Measurements from ENCODE around the gene CGNL1.

The CGNL1 gene

DNA sequence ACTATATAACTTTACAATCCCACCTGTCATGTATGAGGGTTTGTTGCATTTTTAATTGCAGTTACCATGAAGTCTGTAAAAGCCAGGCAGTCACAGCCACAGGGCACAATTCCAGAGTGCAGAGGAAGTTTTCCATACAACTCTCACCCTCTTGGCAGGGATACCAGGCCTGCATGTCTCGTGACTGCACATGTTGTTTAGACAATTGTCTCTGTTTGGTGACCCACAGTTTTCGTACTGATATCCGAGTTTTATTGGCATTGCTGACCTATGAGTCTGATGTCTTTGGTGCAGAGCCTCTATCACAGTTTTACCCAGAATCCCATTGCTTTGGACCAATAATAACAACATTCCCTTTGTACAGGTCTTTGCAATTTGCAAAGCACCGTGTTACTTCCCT lies 190.5 kb downstream of the CGNL1 start:
- Histone ChIP-seq H3K4me1 (peaks cover 47% of the 10 kb centered on the region), H3K9me3 (no peaks in the 10 kb centered on the region), H3K27ac (no peak overlapping the region), H3K4me2 (no peak overlapping the region), H3K36me3 (no peaks in the 10 kb centered on the region), H3K27me3 (no peaks in the 10 kb centered on the region), H4K20me1 (no peaks in the 10 kb centered on the region), H3K9ac (no peak overlapping the region), H3K4me3 (no peak overlapping the region)
- TF ChIP-seq Cebpa-rat (IDR thresholded peaks at IDR 0.05) = no peak

DNA sequence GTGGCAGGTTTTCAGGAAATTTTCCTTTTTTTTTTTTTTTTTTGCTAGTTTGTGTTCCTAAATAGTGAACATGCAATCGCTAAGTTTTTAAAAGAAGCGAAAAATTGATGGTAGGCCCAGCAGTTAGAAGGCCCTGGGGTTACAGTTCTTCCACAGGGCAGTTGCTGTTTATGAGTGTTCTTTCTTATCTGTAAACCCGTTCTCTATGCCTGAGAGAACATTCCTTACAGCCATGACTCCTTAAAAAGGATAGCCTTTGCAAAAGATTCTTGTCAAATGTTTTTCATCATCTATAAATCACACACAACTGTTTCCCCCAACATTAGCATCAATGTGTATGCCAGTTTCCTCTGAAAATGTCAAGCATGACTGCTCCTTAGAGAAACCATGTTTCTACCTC lies 191.6 kb downstream of the CGNL1 start:
- no peak for TF ChIP-seq Cebpa-rat (IDR thresholded peaks at IDR 0.05)
- Histone ChIP-seq H3K4me2 (peak overlapping the region; percentile 45), H3K9ac (no peak overlapping the region), H3K36me3 (no peaks in the 10 kb centered on the region), H3K9me3 (no peaks in the 10 kb centered on the region), H3K27ac (no peak overlapping the region), H3K4me3 (no peak overlapping the region), H4K20me1 (no peaks in the 10 kb centered on the region), H3K27me3 (no peaks in the 10 kb centered on the region), H3K4me1 (peaks cover 36% of the 10 kb centered on the region)

DNA sequence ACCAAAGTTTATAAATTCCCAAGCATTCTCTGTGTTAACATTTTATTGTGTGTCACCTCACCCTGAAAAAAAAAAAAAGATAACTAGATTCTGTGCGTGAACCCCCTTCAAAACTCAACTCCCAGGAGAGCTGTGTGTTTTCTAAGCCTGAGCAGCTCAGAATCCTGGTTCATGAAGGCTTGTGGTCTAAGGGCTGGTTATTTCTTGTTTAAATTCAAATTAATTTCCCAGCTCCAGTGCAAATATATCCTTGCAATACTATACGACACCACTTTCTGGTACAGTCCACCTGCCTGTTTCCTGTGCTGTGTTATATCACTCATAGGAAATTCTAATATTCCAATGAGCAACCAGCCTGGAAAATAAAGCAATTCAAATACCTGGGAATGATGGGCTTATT lies 192.0 kb downstream of the CGNL1 start:
- no peak for TF ChIP-seq Cebpa-rat (IDR thresholded peaks at IDR 0.05)
- H4K20me1 ChIP-seq = no peaks in the 10 kb centered on the region
- H3K4me2 ChIP-seq = peak overlapping the region; percentile 45
- no peak overlapping the region for H3K4me3 ChIP-seq
- no peak overlapping the region for H3K9ac ChIP-seq
- peaks cover 32% of the 10 kb centered on the region for H3K4me1 ChIP-seq
- H3K27me3 ChIP-seq = no peaks in the 10 kb centered on the region
- no peaks in the 10 kb centered on the region for H3K9me3 ChIP-seq
- no peak overlapping the region for H3K27ac ChIP-seq
- no peaks in the 10 kb centered on the region for H3K36me3 ChIP-seq

DNA sequence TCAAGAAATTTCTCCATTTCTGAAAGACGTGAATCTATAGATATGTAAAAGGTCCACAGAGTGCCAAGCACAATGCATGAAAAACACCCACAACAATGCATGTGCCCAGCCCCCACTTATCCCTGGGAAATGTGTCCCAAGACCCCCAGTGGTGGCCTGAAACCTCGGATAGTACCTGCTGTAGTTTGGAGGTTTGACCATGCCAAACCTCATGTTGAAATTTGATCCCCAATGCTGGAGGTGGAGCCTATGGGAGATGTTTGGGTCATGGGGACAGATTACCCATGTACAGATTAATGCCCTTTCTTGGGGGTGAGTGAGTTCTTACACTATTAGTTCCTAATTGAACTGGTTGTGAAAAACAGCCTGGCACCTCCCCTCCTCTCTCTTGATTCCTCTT lies 194.0 kb downstream of the CGNL1 start:
- no peaks in the 10 kb centered on the region for H3K36me3 ChIP-seq
- H3K9ac ChIP-seq = no peak overlapping the region
- no peaks in the 10 kb centered on the region for H4K20me1 ChIP-seq
- peaks cover 22% of the 10 kb centered on the region for H3K4me1 ChIP-seq
- no peaks in the 10 kb centered on the region for H3K9me3 ChIP-seq
- H3K4me3 ChIP-seq = no peak overlapping the region
- no peak overlapping the region for H3K4me2 ChIP-seq
- no peaks in the 10 kb centered on the region for H3K27me3 ChIP-seq
- TF ChIP-seq Cebpa-rat (IDR thresholded peaks at IDR 0.05) = no peak
- H3K27ac ChIP-seq = no peak overlapping the region

DNA sequence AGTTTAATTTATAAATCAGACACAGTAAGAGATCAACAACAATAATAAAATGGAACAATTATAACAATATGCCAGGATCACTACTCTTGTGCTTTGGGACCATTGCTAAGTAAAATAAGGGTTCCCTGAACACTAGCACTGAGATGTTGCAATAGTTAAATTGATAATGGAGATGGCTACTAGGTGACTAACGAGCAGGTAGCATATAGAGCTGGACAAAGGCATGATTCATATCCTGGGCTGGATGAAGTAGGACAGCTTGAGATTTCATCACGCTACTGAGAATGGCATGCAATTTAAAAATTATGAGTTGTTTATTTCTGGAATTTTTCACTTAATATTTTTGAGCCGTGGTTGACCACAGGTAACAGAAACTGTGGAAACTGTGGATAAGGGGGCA lies 194.7 kb downstream of the CGNL1 start:
- Histone ChIP-seq H3K9ac (no peak overlapping the region), H3K4me3 (no peak overlapping the region), H3K4me1 (peaks cover 18% of the 10 kb centered on the region), H3K27me3 (no peaks in the 10 kb centered on the region), H3K36me3 (no peaks in the 10 kb centered on the region), H3K27ac (no peak overlapping the region), H3K9me3 (no peaks in the 10 kb centered on the region), H3K4me2 (no peak overlapping the region), H4K20me1 (no peaks in the 10 kb centered on the region)
- no peak for TF ChIP-seq Cebpa-rat (IDR thresholded peaks at IDR 0.05)

DNA sequence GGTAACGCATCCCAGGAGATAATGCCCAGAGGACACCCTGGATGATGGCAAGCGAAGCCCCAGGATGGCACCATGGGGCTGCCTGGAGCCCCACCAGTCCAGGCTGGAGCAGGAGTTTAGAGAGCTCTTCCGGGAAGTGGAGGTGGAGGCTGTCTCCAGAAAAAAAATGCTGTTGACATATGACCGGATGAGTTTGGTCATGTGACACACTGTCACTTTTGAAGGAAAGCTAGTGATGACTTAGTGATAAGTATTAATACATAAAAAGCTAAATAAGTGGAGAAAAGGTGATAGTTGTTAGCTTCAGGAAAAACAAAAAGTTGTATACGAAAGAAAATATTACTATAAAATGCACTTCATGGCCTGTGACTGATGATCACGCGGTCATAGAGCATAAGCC lies 195.4 kb downstream of the CGNL1 start:
- no peak overlapping the region for H3K9ac ChIP-seq
- no peak overlapping the region for H3K4me2 ChIP-seq
- TF ChIP-seq Cebpa-rat (IDR thresholded peaks at IDR 0.05) = no peak
- H3K4me3 ChIP-seq = no peak overlapping the region
- H4K20me1 ChIP-seq = no peaks in the 10 kb centered on the region
- no peaks in the 10 kb centered on the region for H3K9me3 ChIP-seq
- peaks cover 18% of the 10 kb centered on the region for H3K4me1 ChIP-seq
- H3K36me3 ChIP-seq = no peaks in the 10 kb centered on the region
- no peaks in the 10 kb centered on the region for H3K27me3 ChIP-seq
- no peak overlapping the region for H3K27ac ChIP-seq

DNA sequence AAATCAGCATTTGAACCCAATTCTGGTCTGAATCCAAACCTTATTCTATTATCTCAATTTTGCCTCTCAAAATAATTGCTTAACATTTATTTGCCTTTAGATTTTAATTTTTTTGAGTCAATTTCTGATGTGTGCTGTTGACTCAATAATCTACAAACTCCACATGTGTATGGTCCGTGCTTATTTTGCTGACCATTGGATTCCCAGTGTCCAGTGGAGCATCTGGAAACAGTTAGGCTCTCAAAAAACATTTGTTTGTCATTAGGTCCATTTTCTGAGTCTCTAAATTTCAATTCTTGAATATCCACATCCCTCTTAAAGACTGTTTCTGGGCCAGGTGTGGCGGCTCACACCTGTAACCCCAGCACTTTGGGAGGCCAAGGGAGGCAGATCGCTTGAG lies 196.2 kb downstream of the CGNL1 start:
- H4K20me1 ChIP-seq = no peaks in the 10 kb centered on the region
- no peak overlapping the region for H3K9ac ChIP-seq
- H3K4me1 ChIP-seq = peaks cover 12% of the 10 kb centered on the region
- no peak for TF ChIP-seq Cebpa-rat (IDR thresholded peaks at IDR 0.05)
- no peaks in the 10 kb centered on the region for H3K36me3 ChIP-seq
- H3K9me3 ChIP-seq = no peaks in the 10 kb centered on the region
- H3K4me3 ChIP-seq = no peak overlapping the region
- no peak overlapping the region for H3K27ac ChIP-seq
- no peak overlapping the region for H3K4me2 ChIP-seq
- H3K27me3 ChIP-seq = no peaks in the 10 kb centered on the region

DNA sequence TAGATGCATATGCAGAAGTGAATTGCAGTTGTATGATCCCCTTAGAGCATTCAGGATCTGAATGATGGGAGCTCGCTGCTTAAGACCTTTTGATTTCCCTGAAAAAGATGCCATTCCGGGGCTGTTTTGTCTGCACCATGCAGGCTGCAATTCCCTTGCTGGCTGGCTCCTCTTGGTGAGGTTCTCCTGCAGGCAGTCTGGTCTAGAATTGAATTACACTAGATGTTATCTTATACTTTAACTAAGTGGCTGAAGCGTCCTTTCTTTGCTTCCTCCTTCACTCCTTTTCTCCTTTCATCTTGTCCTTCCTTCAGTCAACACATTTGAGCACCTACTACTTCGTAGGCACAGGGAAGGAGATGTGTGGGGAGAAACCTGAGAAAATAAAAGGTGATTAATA lies 196.8 kb downstream of the CGNL1 start:
- TF ChIP-seq Cebpa-rat (IDR thresholded peaks at IDR 0.05) = no peak
- no peak overlapping the region for H3K4me2 ChIP-seq
- H3K4me3 ChIP-seq = no peak overlapping the region
- H4K20me1 ChIP-seq = no peaks in the 10 kb centered on the region
- H3K9me3 ChIP-seq = no peaks in the 10 kb centered on the region
- H3K36me3 ChIP-seq = no peaks in the 10 kb centered on the region
- peaks cover 5% of the 10 kb centered on the region for H3K4me1 ChIP-seq
- no peak overlapping the region for H3K9ac ChIP-seq
- no peaks in the 10 kb centered on the region for H3K27me3 ChIP-seq
- no peak overlapping the region for H3K27ac ChIP-seq

DNA sequence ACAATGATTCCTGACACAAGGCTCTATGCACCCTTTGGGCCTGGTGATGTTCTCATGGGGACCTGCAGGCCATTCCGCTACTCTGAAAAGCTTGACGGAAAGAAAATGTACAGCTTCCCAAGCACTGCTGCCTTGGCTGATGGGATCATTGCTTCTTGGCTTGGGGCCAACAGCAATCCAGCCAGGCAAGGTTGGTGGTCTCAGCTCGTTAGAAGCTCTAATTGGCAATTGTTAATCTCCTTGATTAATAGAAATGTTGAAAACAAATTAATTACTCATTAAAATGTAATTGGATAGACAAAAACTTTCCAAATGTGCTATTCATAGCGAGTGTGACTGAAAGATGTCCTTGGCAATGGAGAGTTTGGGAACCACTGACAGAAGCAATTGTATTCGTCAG lies 199.1 kb downstream of the CGNL1 start:
- Histone ChIP-seq H3K9ac (no peak overlapping the region), H3K4me2 (no peak overlapping the region), H3K36me3 (no peaks in the 10 kb centered on the region), H3K27ac (no peak overlapping the region), H3K27me3 (no peaks in the 10 kb centered on the region), H3K4me3 (no peak overlapping the region), H3K9me3 (no peaks in the 10 kb centered on the region), H4K20me1 (no peaks in the 10 kb centered on the region), H3K4me1 (no peaks in the 10 kb centered on the region)
- no peak for TF ChIP-seq Cebpa-rat (IDR thresholded peaks at IDR 0.05)

DNA sequence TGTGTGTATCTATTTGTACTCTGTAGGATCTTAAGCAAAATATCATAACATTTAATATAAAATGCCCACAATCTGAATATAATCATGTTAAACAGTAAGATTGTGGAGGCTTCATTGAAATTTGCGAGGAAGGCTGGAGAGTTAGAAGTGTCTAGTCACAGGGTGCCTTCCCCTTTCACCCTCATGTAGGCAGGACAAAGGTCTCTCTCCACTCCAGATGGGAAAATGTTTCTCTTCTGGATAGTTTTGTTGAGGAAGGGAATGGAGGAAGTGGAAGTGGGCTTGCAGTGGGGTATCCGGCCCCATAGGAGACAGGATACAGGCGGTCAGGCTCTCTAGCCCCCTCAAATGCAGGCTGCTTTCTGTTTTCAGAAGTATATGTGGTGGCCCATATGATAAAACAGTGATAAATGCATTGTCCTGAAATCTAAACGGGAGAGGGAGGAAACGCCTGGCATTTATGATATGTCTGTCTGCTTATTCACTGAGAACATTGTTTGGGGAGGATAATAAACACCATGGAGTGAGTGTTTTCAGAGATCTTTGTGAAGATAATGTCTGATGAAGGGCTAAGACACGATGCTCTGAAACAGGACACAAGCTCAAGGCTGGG lies 202.1 kb downstream of the CGNL1 start:
- H3K9ac ChIP-seq = no peak overlapping the region
- no peak overlapping the region for H3K4me2 ChIP-seq

DNA sequence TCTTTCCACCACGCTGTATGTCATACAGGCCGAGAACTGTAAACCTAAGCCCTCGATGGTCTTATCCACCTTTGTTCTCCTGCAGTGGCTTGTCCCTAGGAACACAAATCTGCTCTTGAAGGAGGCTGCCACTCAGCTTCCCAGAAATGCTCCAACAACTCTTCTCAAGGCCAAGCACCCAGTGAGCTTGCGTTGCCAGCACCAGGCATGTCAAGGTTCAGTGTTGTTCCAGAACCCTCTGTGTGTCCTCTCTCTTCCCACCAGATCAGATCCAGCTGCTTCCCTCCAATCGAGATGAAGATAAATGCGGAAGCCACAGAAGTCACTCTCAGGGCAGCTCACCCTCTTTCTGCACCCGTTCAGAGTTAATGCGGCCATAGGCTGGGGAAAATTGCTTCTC lies 204.1 kb downstream of the CGNL1 start:
- Histone ChIP-seq H3K4me3 (no peak overlapping the region), H3K4me2 (no peak overlapping the region), H3K9me3 (peaks cover 14% of the 10 kb centered on the region)

More for the DNA sequence above, 202.1 kb downstream of the CGNL1 start:
- Histone ChIP-seq H3K9me3 (peaks cover 10% of the 10 kb centered on the region), H4K20me1 (no peaks in the 10 kb centered on the region), H3K4me1 (no peaks in the 10 kb centered on the region), H3K4me3 (no peak overlapping the region), H3K36me3 (no peaks in the 10 kb centered on the region), H3K27ac (no peak overlapping the region), H3K27me3 (no peaks in the 10 kb centered on the region)
- TF ChIP-seq Cebpa-rat (IDR thresholded peaks at IDR 0.05) = no peak

More for the DNA sequence above, 204.1 kb downstream of the CGNL1 start:
- Histone ChIP-seq H3K4me1 (no peaks in the 10 kb centered on the region), H4K20me1 (no peaks in the 10 kb centered on the region), H3K27me3 (no peaks in the 10 kb centered on the region), H3K9ac (no peak overlapping the region), H3K36me3 (no peaks in the 10 kb centered on the region), H3K27ac (no peak overlapping the region)
- TF ChIP-seq Cebpa-rat (IDR thresholded peaks at IDR 0.05) = no peak
